K562 (cell line): ENCODE results near the gene ENPP7. TPM values are rescaled to one million over a fixed set of nuclear protein-coding genes. Genes with fewer than 3 reads are reported as not detected.
A peak's percentile ranks its signal among the peaks of the same experiment; 100 is the strongest.

Source experiments
- ATAC-seq: fragments of 200-7000 bp; cut with Tn5 transposase; 3 replicates; pipeline ENCODE4 v1.9.1; 2020; ENCODE audit warnings: moderate library complexity
- BruUV-seq: library from RNA; stranded (reverse); fragments of 400-500 nt; replicated peaks from 2 replicates; lab custom pipeline; 2021; lab: Mats Ljungman, UMichigan
- CTCF ChIA-PET: fragments of 300-600 bp; formaldehyde crosslinking; extraction: SDS; loops from one replicate; lab custom pipeline; 2021; ENCODE audit warnings: low intra/inter-chr PET ratio; lab: Yijun Ruan, JAX
- POLR2A ChIA-PET: fragments of 300-600, 350-650 bp; sonication (Branson Sonifier 250); formaldehyde crosslinking; extraction: SDS; loops from one replicate; lab custom pipeline; 2021; ENCODE audit warnings: antibody characterized with exemption, inconsistent platforms; lab: Yijun Ruan, JAX
- DNase-seq, 4 experiments: peaks; one replicate each; pipeline versions ENCODE4 v3.0.0 to v3.0.0-alpha.2; 2011 to 2018; ENCODE audit warnings: low spot score in 3 of 4, mixed read lengths in 3 of 4; ENCODE audit errors: extremely low read depth in 1 of 4
- FAIRE-seq: peaks from 2 replicates; lab custom pipeline; 2011; peaks lifted over from hg19 to GRCh38; lab: Jason Lieb, UNC
- H2AFZ ChIP-seq: 2 replicates; pipeline ENCODE4 v1.6.0; 2011; ENCODE audit warnings: low read depth, low read length, control low read depth, inconsistent platforms
- H3K27ac ChIP-seq: fragments of 200-600 bp; 3 replicates; pipeline ENCODE4 v1.8.0; 2011; ENCODE audit warnings: low read depth, mild to moderate bottlenecking, control low read depth, inconsistent platforms, low read length, moderate library complexity, mixed read lengths; ENCODE audit errors: extremely low read depth
- H3K27me3 ChIP-seq, 2 experiments: fragments of 300-600 bp in 1 of 2; 2 replicates in 1 of 2; 3 replicates in 1 of 2; pipeline versions ENCODE4 v1.6.0 to v1.8.0; 2011; ENCODE audit warnings: inconsistent platforms in 2 of 2, low read length in 2 of 2, mild to moderate bottlenecking in 1 of 2, mixed read lengths in 1 of 2, moderate library complexity in 1 of 2; ENCODE audit not compliant: control insufficient read depth in 2 of 2, insufficient read depth in 2 of 2
- H3K36me3 ChIP-seq: fragments of 300-600 bp; 3 replicates; pipeline ENCODE4 v1.8.0; 2011; ENCODE audit warnings: mild to moderate bottlenecking, low read length, inconsistent platforms; ENCODE audit not compliant: control insufficient read depth, insufficient read depth
- H3K4me1 ChIP-seq, 2 experiments: fragments of 200-600 bp in 1 of 2; replicated peaks in 1 of 2; 2 replicates in 1 of 2; 3 replicates in 1 of 2; pipeline versions ENCODE4 v1.5.1 to v1.8.0; 2011; ENCODE audit warnings: inconsistent platforms in 2 of 2, low read length in 2 of 2, mild to moderate bottlenecking in 1 of 2, mixed read lengths in 1 of 2, moderate library complexity in 1 of 2; ENCODE audit not compliant: control insufficient read depth in 2 of 2, insufficient read depth in 2 of 2
- H3K4me2 ChIP-seq: 2 replicates; pipeline ENCODE4 v1.6.1; 2011; ENCODE audit warnings: low read length, control low read depth, inconsistent platforms, mixed read lengths; ENCODE audit not compliant: insufficient read depth
- H3K4me3 ChIP-seq: fragments of 200-600 bp; sonication (generic), shearing (Covaris generic); 2 replicates; pipeline ENCODE4 v1.5.1; 2016; ENCODE audit warnings: control low read depth, inconsistent platforms
- H3K79me2 ChIP-seq: fragments of 200-600 bp; 3 replicates; pipeline ENCODE4 v1.8.0; 2011; ENCODE audit warnings: low read length, inconsistent platforms; ENCODE audit not compliant: control insufficient read depth, insufficient read depth
- H3K9ac ChIP-seq, 2 experiments: 2 replicates each; pipeline versions ENCODE4 v1.6.0 to v1.6.1; 2011; ENCODE audit warnings: low read depth in 2 of 2, low read length in 2 of 2, control low read depth in 1 of 2, inconsistent platforms in 1 of 2, mild to moderate bottlenecking in 1 of 2, mixed read lengths in 1 of 2; ENCODE audit not compliant: insufficient read depth in 1 of 2
- H3K9me1 ChIP-seq: one replicate; pipeline ENCODE4 v1.6.0; 2011; ENCODE audit warnings: inconsistent platforms, mild to moderate bottlenecking, low read length, moderate library complexity; ENCODE audit not compliant: control insufficient read depth, insufficient read depth
- H3K9me3 ChIP-seq: replicated peaks from 2 replicates; pipeline ENCODE4 v1.5.1; 2011; ENCODE audit warnings: low read depth, low read length, inconsistent platforms; ENCODE audit not compliant: control insufficient read depth, insufficient read depth
- H4K20me1 ChIP-seq: replicated peaks from 2 replicates; pipeline ENCODE4 v1.6.1; 2011; ENCODE audit warnings: low read length, inconsistent platforms, mixed read lengths; ENCODE audit not compliant: control insufficient read depth, insufficient read depth
- CREM ChIP-seq: IDR thresholded peaks from 2 replicates; pipeline ENCODE4 v1.6.1; 2014; ENCODE audit warnings: antibody characterized with exemption, low read depth
- DPF2 ChIP-seq: fragments of 450-650 bp; IDR thresholded peaks from 2 replicates; pipeline ENCODE4 v1.6.1; 2016
- JUND ChIP-seq, 2 experiments: IDR thresholded peaks; 2 replicates in 1 of 2; 3 replicates in 1 of 2; pipeline ENCODE4 v1.6.1; 2011; ENCODE audit warnings: borderline replicate concordance in 2 of 2, low read depth in 2 of 2, low read length in 2 of 2, improper control_type of control experiment in 1 of 2, missing biosample characterization in 1 of 2, missing genetic modification characterization in 1 of 2, missing genetic modification reagents in 1 of 2
- STAT5B ChIP-seq: fragments of 250-450 bp; sonication (Bioruptor Pico); IDR thresholded peaks from 2 replicates; pipeline ENCODE4 v1.8.0; 2021; ENCODE audit warnings: mild to moderate bottlenecking, inconsistent platforms
- TFE3 ChIP-seq: fragments of 450-650 bp; formaldehyde crosslinking; IDR thresholded peaks from 2 replicates; pipeline ENCODE4 v1.4.0; 2020; ENCODE audit warnings: mild to moderate bottlenecking, mixed read lengths
- ZNF57 ChIP-seq: fragments of 450-650 bp; formaldehyde crosslinking; IDR thresholded peaks from 2 replicates; pipeline ENCODE4 v1.4.0; 2020; ENCODE audit warnings: mild to moderate bottlenecking, moderate library complexity
- WGBS: fragments of 100-300 bp; shearing (Covaris generic); methylation state at CpG from one replicate; pipeline ENCODE4 v1.1.6; 2016; ENCODE audit warnings: low coverage, mixed read lengths; ENCODE audit not compliant: insufficient coverage; ENCODE audit errors: missing lambda C conversion rate; 5-methylcytosine and 5-hydroxymethylcytosine counted together
- in situ Hi-C: fragments of 300-500 bp; cut with MboI; formaldehyde crosslinking; loops from 4 replicates; pipeline ENCODE4 v1.15.0; 2018; ENCODE audit warnings: inconsistent platforms, mixed read lengths
- intact Hi-C: fragments of 100-400 bp; cut with micrococcal nuclease; formaldehyde crosslinking; loops from 2 replicates; pipeline ENCODE4 v1.14.2; 2022
- polyA plus RNA-seq, 8 experiments: library from polyadenylated mRNA; depleted of rRNA in 4 of 8; stranded (reverse) in 5 of 8; unstranded in 3 of 8; fragments of >200 nt; fragmentation: Nextera tagmentation in 2 of 8; fragmentation: Illumina TruSeq in 1 of 8; extraction: Ambion mirVana in 2 of 8; extraction: Trizol in 1 of 8; gene quantifications; 2 replicates each; pipeline versions ENCODE4 v1.2.1 to v1.2.3, GENCODE V29; 2011 to 2014; ENCODE audit warnings: inconsistent platforms in 1 of 8, missing spikeins in 1 of 8
- total RNA-seq, 7 experiments: library from RNA; depleted of rRNA in 6 of 7; stranded (reverse); fragments of >200 nt in 6 of 7; fragmentation: Illumina TruSeq in 2 of 7; extraction: Trizol in 2 of 7; gene quantifications; 2 replicates each; pipeline versions ENCODE4 v1.2.1 to v1.2.3, GENCODE V29; 2011 to 2021; ENCODE audit warnings: low replicate concordance in 1 of 7
- TF ChIP-seq, protein P1 (sequence below): fragments of 200-800 bp; sonication (Bioruptor generic); IDR thresholded peaks from 2 replicates; pipeline ENCODE4 v1.6.1; 2017; ENCODE audit warnings: missing genetic modification characterization, missing compliant biosample characterization
- TF ChIP-seq, protein P2 (sequence below): sonication (generic); formaldehyde crosslinking; IDR thresholded peaks from 2 replicates; pipeline ENCODE4 v1.8.0; 2022; ENCODE audit warnings: mild to moderate bottlenecking, missing genetic modification reagents
- TF ChIP-seq, protein P3 (sequence below): IDR thresholded peaks from 2 replicates; pipeline ENCODE4 v1.6.1; 2016; ENCODE audit warnings: missing genetic modification characterization, missing compliant biosample characterization

ENPP7 gene
- total and polyA plus RNA-seq, 9 of the 15 experiments (the other 6 are each of a cell fraction or from before 2014, with no cell fraction given), result not detected

GRCh38 chr17:79740413-79740812 lies 9.7 kb downstream of the ENPP7 start (continued):
- TF ChIP-seq TFE3 (CRISPR knock-in tag), result peak; percentile 83

GRCh38 chr17:79741401-79741750 lies 10.6 kb downstream of the ENPP7 start:
- H3K79me2 ChIP-seq, result no peaks in the 10 kb centered on the region
- H3K36me3 ChIP-seq, result no peaks in the 10 kb centered on the region
- no peak overlapping the region for H3K4me2 ChIP-seq
- POLR2A ChIA-PET, result interaction anchor here (0.9 to 1.0 kb wide), 3 partner anchors 36 to 98 kb away, joined by 3 read pairs; partner anchors contain the start of gene CBX4
- no peak overlapping the region for H3K27ac ChIP-seq
- H3K9me1 ChIP-seq, result no peaks in the 10 kb centered on the region
- ATAC-seq (no peak), FAIRE-seq (no peak), DNase-seq (no peak)
- no peak overlapping the region for H2AFZ ChIP-seq
- TF ChIP-seq, protein P1, sequence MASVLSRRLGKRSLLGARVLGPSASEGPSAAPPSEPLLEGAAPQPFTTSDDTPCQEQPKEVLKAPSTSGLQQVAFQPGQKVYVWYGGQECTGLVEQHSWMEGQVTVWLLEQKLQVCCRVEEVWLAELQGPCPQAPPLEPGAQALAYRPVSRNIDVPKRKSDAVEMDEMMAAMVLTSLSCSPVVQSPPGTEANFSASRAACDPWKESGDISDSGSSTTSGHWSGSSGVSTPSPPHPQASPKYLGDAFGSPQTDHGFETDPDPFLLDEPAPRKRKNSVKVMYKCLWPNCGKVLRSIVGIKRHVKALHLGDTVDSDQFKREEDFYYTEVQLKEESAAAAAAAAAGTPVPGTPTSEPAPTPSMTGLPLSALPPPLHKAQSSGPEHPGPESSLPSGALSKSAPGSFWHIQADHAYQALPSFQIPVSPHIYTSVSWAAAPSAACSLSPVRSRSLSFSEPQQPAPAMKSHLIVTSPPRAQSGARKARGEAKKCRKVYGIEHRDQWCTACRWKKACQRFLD, result no peak
- no peak for TF ChIP-seq JUND (IDR thresholded peaks at IDR 0.05; ENCODE audit: borderline replicate concordance, low read depth, low read length)
- no peak for TF ChIP-seq JUND (tag; IDR thresholded peaks at IDR 0.05; ENCODE audit: borderline replicate concordance, low read depth, low read length)
- no peak for TF ChIP-seq DPF2
- no peak for TF ChIP-seq ZNF57 (CRISPR knock-in tag)
- TF ChIP-seq, protein P2, sequence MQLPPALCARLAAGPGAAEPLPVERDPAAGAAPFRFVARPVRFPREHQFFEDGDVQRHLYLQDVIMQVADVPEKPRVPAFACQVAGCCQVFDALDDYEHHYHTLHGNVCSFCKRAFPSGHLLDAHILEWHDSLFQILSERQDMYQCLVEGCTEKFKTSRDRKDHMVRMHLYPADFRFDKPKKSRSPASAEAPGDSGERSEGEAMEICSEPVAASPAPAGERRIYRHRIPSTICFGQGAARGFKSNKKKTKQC, result no peak
- TF ChIP-seq, protein P3, sequence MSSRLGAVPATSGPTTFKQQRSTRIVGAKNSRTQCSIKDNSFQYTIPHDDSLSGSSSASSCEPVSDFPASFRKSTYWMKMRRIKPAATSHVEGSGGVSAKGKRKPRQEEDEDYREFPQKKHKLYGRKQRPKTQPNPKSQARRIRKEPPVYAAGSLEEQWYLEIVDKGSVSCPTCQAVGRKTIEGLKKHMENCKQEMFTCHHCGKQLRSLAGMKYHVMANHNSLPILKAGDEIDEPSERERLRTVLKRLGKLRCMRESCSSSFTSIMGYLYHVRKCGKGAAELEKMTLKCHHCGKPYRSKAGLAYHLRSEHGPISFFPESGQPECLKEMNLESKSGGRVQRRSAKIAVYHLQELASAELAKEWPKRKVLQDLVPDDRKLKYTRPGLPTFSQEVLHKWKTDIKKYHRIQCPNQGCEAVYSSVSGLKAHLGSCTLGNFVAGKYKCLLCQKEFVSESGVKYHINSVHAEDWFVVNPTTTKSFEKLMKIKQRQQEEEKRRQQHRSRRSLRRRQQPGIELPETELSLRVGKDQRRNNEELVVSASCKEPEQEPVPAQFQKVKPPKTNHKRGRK, result no peak
- TF ChIP-seq STAT5B (CRISPR knock-in tag), result no peak
- TF ChIP-seq CREM, result no peak
- CTCF ChIA-PET, result interaction anchor here (1.1 to 2.9 kb wide), 4 partner anchors 36 to 183 kb away, joined by 3 to 14 read pairs (median 7); partner anchors contain the start of gene CBX2
- intact Hi-C loops (loop anchor here (5.0 to 10.0 kb wide), 2 partner anchors 36 to 93 kb away; partner anchors contain the start of genes CBX2 and CBX4), in situ Hi-C loops (loop anchor here (10.0 kb wide), 1 partner anchor 173 kb away; no protein-coding TSS in a partner anchor)
- no peaks in the 10 kb centered on the region for H3K9me3 ChIP-seq
- no peak overlapping the region for H3K4me3 ChIP-seq
- H3K27me3 ChIP-seq, result peaks cover 29 to 43% of the 10 kb centered on the region in 2 experiments
- H4K20me1 ChIP-seq, result 0 out of 2 replicates have a peak, but pooled peaks cover 3% of the 10 kb centered on the region
- BruUV-seq, result no TSS peak
- 33% methylated on average over 5 of the region's 10 CpGs for WGBS
- H3K4me1 ChIP-seq, result peaks cover 2 to 35% of the 10 kb centered on the region in 2 experiments; a peak in 4 of 5 replicates
- H3K9ac ChIP-seq, result peak overlapping the region in 1 of 2 experiments; percentile 73; a peak in 2 of 4 replicates
